GM23248 (cell line): ENCODE data around the gene CD52.

ENCODE experiments used
- EZH2 ChIP-seq: fragments of 200-600 bp; sonication (generic); IDR thresholded peaks from 2 replicates; pipeline ENCODE4 v1.6.1; 2018; ENCODE audit warnings: antibody characterized with exemption, mild to moderate bottlenecking; ENCODE audit not compliant: insufficient read depth, poor library complexity, severe bottlenecking
- EZH2phosphoT487 ChIP-seq: fragments of 200-600 bp; sonication (generic); IDR thresholded peaks from 2 replicates; pipeline ENCODE4 v1.6.1; 2018; ENCODE audit warnings: antibody characterized with exemption, moderate library complexity, mild to moderate bottlenecking, low read depth; ENCODE audit not compliant: insufficient read depth

- TF ChIP-seq EZH2 (no peak), EZH2phosphoT487 (no peak)
These were observed 35.3 kb upstream of the CD52 start for GRCh38 chr1:26282401-26282918.
